ENCODE results near the gene ARHGEF6. TPM values are rescaled to one million over a fixed set of nuclear protein-coding genes. Genes with fewer than 3 reads are reported as not detected.
A peak's percentile ranks its signal among the peaks of the same experiment; 100 is the strongest.

Gene ARHGEF6
- total RNA-seq, 1 donor from 2014 or later = 32.4 TPM

DNA sequence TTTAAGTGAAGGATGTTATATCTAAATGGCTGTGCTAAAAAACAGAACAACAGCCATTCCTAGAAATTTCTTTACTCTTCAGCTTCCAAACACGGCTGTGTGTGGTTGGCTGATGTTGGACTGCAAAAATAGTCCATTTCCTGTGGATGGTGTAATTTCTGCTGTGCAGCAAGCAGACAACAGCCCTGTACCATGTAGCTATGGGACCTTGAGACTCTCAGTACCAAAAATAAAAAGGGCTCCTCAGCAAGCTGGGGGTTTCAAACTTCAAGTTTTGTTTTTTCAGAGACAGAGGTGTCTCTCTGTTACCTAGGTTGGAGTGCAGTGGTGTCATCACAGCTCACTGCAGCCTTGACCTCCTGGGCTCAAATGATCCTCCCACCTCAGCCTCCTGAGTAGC, 114.6 kb downstream of the ARHGEF6 start:
- ChIA-PET POLR2A (no interaction called here), CTCF (no interaction called here)
- no peak overlapping the region for H3K4me3 Mint-ChIP-seq
- intact Hi-C loops (cut with micrococcal nuclease) = no loop called here
- ATAC-seq (ENCODE audit: low read depth) (no peak), DNase-seq (no peak)
- H3K9me3 Mint-ChIP-seq = no peaks in the 10 kb centered on the region
- H3K27me3 Mint-ChIP-seq = no peaks in the 10 kb centered on the region
- TF ChIP-seq, protein P1, sequence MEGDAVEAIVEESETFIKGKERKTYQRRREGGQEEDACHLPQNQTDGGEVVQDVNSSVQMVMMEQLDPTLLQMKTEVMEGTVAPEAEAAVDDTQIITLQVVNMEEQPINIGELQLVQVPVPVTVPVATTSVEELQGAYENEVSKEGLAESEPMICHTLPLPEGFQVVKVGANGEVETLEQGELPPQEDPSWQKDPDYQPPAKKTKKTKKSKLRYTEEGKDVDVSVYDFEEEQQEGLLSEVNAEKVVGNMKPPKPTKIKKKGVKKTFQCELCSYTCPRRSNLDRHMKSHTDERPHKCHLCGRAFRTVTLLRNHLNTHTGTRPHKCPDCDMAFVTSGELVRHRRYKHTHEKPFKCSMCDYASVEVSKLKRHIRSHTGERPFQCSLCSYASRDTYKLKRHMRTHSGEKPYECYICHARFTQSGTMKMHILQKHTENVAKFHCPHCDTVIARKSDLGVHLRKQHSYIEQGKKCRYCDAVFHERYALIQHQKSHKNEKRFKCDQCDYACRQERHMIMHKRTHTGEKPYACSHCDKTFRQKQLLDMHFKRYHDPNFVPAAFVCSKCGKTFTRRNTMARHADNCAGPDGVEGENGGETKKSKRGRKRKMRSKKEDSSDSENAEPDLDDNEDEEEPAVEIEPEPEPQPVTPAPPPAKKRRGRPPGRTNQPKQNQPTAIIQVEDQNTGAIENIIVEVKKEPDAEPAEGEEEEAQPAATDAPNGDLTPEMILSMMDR (IDR thresholded peaks at IDR 0.05) = no peak
- H3K4me1 Mint-ChIP-seq = peaks cover 19% of the 10 kb centered on the region
- peak overlapping the region; percentile 80 for H3K27ac Mint-ChIP-seq
- peaks cover 63% of the 10 kb centered on the region for H3K36me3 Mint-ChIP-seq (ENCODE audit: low read depth)

DNA sequence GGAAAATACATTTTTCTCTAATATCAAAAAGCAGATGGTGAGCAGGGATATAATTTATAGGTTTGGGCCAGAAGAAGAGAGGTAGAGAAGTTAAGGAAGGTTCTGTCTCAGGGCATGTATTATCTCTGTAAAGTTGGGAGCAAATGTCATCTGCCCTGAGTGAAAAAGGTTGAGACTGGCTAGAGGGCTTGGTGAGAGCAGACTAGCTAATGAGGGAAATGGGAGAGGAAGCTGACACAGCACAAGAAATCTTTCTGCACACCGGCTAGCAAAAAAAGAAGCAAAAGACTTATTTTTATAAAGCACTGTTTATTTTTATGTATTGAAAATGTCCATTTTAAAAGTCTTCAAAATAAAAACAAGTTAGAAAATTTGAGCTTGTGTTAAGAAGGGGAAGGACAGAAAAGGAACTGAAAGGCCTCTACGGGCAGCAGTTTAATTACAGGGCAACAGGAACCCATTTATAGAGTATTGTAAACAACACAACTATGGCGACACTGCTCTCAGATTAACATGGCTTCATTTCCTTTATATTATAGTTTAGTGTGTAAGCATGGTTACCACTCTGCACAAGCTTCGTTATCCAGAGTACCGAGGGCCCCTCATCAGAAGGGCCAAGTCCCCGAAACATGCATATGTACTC, 115.4 kb downstream of the ARHGEF6 start:
- ChIA-PET CTCF (no interaction called here), POLR2A (no interaction called here)
- TF ChIP-seq, protein P1 (IDR thresholded peaks at IDR 0.05) = no peak
- peaks cover 59% of the 10 kb centered on the region for H3K36me3 Mint-ChIP-seq (ENCODE audit: low read depth)
- DNase-seq (no peak), ATAC-seq (ENCODE audit: low read depth) (peak; percentile 42)
- H3K27ac Mint-ChIP-seq = peak overlapping the region; percentile 80
- no peaks in the 10 kb centered on the region for H3K9me3 Mint-ChIP-seq
- no peaks in the 10 kb centered on the region for H3K27me3 Mint-ChIP-seq
- H3K4me3 Mint-ChIP-seq = no peak overlapping the region
- H3K4me1 Mint-ChIP-seq = peaks cover 19% of the 10 kb centered on the region
- intact Hi-C loops (cut with micrococcal nuclease) = no loop called here

DNA sequence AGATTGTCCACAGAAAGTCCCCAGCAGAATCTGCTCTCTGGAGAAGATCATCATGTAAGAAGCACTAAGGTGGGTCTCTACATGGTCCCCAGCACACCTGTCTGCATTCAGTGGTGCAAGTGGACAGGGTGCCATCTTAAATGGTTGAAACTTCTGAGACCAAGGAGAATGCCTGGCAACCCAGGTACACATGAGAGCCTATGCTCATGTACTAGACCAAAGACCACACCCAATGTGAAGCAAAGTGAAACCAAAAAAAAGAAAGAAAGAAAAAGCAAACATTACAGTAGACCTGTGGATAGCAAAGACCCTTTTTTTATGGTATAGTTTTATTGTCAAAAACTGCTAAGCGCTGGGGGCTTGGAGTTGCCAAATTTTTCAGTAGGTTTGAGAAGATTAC, 117.8 kb downstream of the ARHGEF6 start:
- intact Hi-C loops (cut with micrococcal nuclease) = no loop called here
- Mint-ChIP-seq H3K9me3 (no peaks in the 10 kb centered on the region), H3K4me1 (peaks cover 30% of the 10 kb centered on the region), H3K36me3 (ENCODE audit: low read depth) (peaks cover 37% of the 10 kb centered on the region), H3K27ac (no peak overlapping the region), H3K4me3 (no peak overlapping the region), H3K27me3 (no peaks in the 10 kb centered on the region)
- no peak for DNase-seq
- POLR2A ChIA-PET = no interaction called here
- CTCF ChIA-PET = no interaction called here
- TF ChIP-seq, protein P1 (IDR thresholded peaks at IDR 0.05) = no peak
- ATAC-seq (ENCODE audit: low read depth) = no peak

DNA sequence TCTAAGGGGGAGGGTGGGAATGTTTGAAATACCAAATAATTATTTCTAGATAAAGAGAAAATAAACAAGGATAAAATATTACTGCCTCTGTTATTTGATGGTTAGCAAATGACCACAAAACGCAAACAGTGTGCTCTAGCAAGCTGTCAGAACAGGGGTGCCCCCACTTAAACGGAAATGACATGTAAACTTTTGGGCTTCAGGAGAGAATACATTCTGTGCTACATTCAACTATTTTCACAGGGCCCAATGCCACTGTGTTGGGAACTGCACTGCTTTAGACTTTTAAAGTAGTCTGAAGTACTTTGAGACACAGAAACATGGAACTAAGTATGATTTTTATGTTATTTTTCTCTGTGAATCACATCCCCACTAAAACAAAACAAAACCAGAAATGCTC, 118.6 kb downstream of the ARHGEF6 start:
- CTCF ChIA-PET = no interaction called here
- Mint-ChIP-seq H3K27ac (no peak overlapping the region), H3K4me3 (no peak overlapping the region), H3K4me1 (peaks cover 30% of the 10 kb centered on the region), H3K27me3 (no peaks in the 10 kb centered on the region), H3K9me3 (no peaks in the 10 kb centered on the region), H3K36me3 (ENCODE audit: low read depth) (peaks cover 28% of the 10 kb centered on the region)
- no peak for DNase-seq
- intact Hi-C loops (cut with micrococcal nuclease) = no loop called here
- TF ChIP-seq, protein P1 (IDR thresholded peaks at IDR 0.05) = no peak
- POLR2A ChIA-PET = no interaction called here
- no peak for ATAC-seq (ENCODE audit: low read depth)

DNA sequence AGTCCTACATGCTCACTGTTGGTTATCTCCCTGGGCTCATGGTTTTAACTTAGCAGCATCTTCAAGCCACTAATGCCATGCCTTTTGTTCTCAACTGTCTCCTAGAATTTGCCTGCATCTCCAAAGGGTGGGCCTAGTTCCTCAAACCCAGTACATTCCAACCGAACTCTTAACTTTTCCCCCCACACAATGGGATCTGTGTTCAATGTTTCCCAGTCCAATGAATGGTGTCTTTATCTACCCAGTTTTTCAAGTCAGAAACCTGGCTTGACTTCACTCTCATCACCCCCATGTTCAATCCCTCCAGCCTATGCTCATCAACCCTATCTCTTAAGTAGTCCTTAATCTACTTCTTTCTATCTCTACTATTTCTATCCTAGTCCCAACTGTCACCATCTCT, 119.8 kb downstream of the ARHGEF6 start:
- CTCF ChIA-PET = no interaction called here

More for the DNA sequence above, 119.8 kb downstream of the ARHGEF6 start:
- H3K4me3 Mint-ChIP-seq = no peak overlapping the region
- peaks cover 29% of the 10 kb centered on the region for H3K4me1 Mint-ChIP-seq
- H3K36me3 Mint-ChIP-seq (ENCODE audit: low read depth) = peaks cover 24% of the 10 kb centered on the region
- TF ChIP-seq, protein P1 (IDR thresholded peaks at IDR 0.05) = no peak
- ATAC-seq (ENCODE audit: low read depth) = no peak
- intact Hi-C loops (cut with micrococcal nuclease) = no loop called here
- DNase-seq = no peak
- no peak overlapping the region for H3K27ac Mint-ChIP-seq
- H3K9me3 Mint-ChIP-seq = no peaks in the 10 kb centered on the region
- H3K27me3 Mint-ChIP-seq = no peaks in the 10 kb centered on the region
- POLR2A ChIA-PET = no interaction called here
